HCT116 (cell line): ENCODE measurements around the gene TMEM181. TPM values are rescaled to one million over a fixed set of nuclear protein-coding genes. Genes with fewer than 3 reads are reported as not detected.

ENCODE experiments used
- ATAC-seq: fragments of 200-7000 bp; cut with Tn5 transposase; 2 replicates; pipeline ENCODE4 v1.9.1; 2020; ENCODE audit warnings: mild to moderate bottlenecking, moderate library complexity
- BruUV-seq: library from RNA; stranded (reverse); fragments of 400-500 nt; replicated peaks from 2 replicates; lab custom pipeline; 2021; lab: Mats Ljungman, UMichigan
- CTCF ChIA-PET: fragments of 300-600 bp; sonication (Branson Sonifier 250); formaldehyde crosslinking; loops from one replicate; lab custom pipeline; 2021; ENCODE audit warnings: antibody characterized with exemption; lab: Charles Lee
- POLR2A ChIA-PET: fragments of 300-600, 350-600 bp; sonication (Branson Sonifier 250); formaldehyde crosslinking; loops from one replicate; lab custom pipeline; 2021; ENCODE audit warnings: antibody characterized with exemption; lab: Charles Lee
- RAD21 ChIA-PET, 2 experiments: fragments of 300-600 bp; sonication (Branson Sonifier 250); formaldehyde crosslinking; loops; one replicate each; lab custom pipeline; 2023; ENCODE audit warnings: low total read pairs in 2 of 2; ENCODE audit not compliant: uncharacterized antibody in 2 of 2, unreplicated experiment in 2 of 2, low non-redundant PET in 1 of 2; lab: Charles Lee
- DNase-seq: peaks from one replicate; pipeline ENCODE4 v3.0.0-alpha.2; 2010; ENCODE audit warnings: low read depth, low spot score
- H2AFZ ChIP-seq: fragments of 200-600 bp; shearing (Covaris generic), sonication (generic); 2 replicates; pipeline ENCODE4 v1.6.1; 2017; ENCODE audit warnings: low read depth, mixed run types, mixed read lengths, antibody characterized with exemption, low read length; ENCODE audit not compliant: poor library complexity, severe bottlenecking
- H3K27ac ChIP-seq: 2 replicates; pipeline ENCODE4 v1.5.1; 2012; ENCODE audit warnings: low read depth, low read length
- H3K27me3 ChIP-seq: fragments of 200-600 bp; sonication (generic); 2 replicates; pipeline ENCODE4 v1.6.1; 2016; ENCODE audit warnings: mixed run types, low read length, mixed read lengths; ENCODE audit not compliant: insufficient read depth
- H3K36me3 ChIP-seq, 2 experiments: fragments of 200-500 bp in 1 of 2; fragments of 200-600 bp in 1 of 2; sonication (Bioruptor generic) in 1 of 2; sonication (generic) in 1 of 2; 2 replicates each; pipeline versions ENCODE4 v1.5.1 to v1.6.1; 2014 to 2016; ENCODE audit warnings: low read length in 2 of 2, inconsistent platforms in 1 of 2, mixed read lengths in 1 of 2, mixed run types in 1 of 2; ENCODE audit not compliant: insufficient read depth in 2 of 2, control insufficient read depth in 1 of 2
- H3K4me1 ChIP-seq, 2 experiments: fragments of 200-600 bp in 1 of 2; sonication (generic) in 1 of 2; 2 replicates each; pipeline versions ENCODE4 v1.5.1 to v1.6.1; 2012 to 2017; ENCODE audit warnings: low read length in 2 of 2, inconsistent platforms in 1 of 2, mild to moderate bottlenecking in 1 of 2, mixed read lengths in 1 of 2, mixed run types in 1 of 2, moderate library complexity in 1 of 2; ENCODE audit not compliant: insufficient read depth in 2 of 2, control insufficient read depth in 1 of 2
- H3K4me2 ChIP-seq: fragments of 200-600 bp; sonication (generic); 2 replicates; pipeline ENCODE4 v1.6.1; 2017; ENCODE audit warnings: mixed run types, low read length, mixed read lengths
- H3K4me3 ChIP-seq, 2 experiments: fragments of 200-600 bp in 1 of 2; sonication (generic) in 1 of 2; replicated peaks in 1 of 2; 2 replicates each; pipeline ENCODE4 v1.5.1; 2011 to 2016; ENCODE audit warnings: low read length in 2 of 2, control low read depth in 1 of 2, low read depth in 1 of 2, mild to moderate bottlenecking in 1 of 2, mixed read lengths in 1 of 2, mixed run types in 1 of 2
- H3K79me2 ChIP-seq: fragments of 200-600 bp; sonication (generic); 2 replicates; pipeline ENCODE4 v1.6.1; 2017; ENCODE audit warnings: mild to moderate bottlenecking, mixed run types, low read length, moderate library complexity, mixed read lengths; ENCODE audit not compliant: insufficient read depth
- H3K9ac ChIP-seq: fragments of 200-600 bp; sonication (generic); 2 replicates; pipeline ENCODE4 v1.6.1; 2016; ENCODE audit warnings: low read length, mixed read lengths
- H3K9me2 ChIP-seq: fragments of 200-600 bp; sonication (generic), shearing (Covaris generic); 2 replicates; pipeline ENCODE4 v1.6.1; 2017; ENCODE audit warnings: mixed run types, mild to moderate bottlenecking, moderate library complexity; ENCODE audit not compliant: insufficient read depth
- H3K9me3 ChIP-seq, 2 experiments: fragments of 200-500 bp in 1 of 2; fragments of 200-600 bp in 1 of 2; sonication (Bioruptor generic) in 1 of 2; sonication (generic) in 1 of 2; 2 replicates each; pipeline ENCODE4 v1.6.1; 2014 to 2017; ENCODE audit warnings: low read length in 2 of 2, mixed read lengths in 2 of 2, inconsistent platforms in 1 of 2, low read depth in 1 of 2, mild to moderate bottlenecking in 1 of 2, mixed run types in 1 of 2, moderate library complexity in 1 of 2; ENCODE audit not compliant: control insufficient read depth in 1 of 2, insufficient read depth in 1 of 2
- H4K20me1 ChIP-seq: fragments of 200-600 bp; sonication (generic), shearing (Covaris generic); 2 replicates; pipeline ENCODE4 v1.6.1; 2017; ENCODE audit warnings: mixed run types, mild to moderate bottlenecking, moderate library complexity; ENCODE audit not compliant: insufficient read depth
- CBX3 ChIP-seq: IDR thresholded peaks from 2 replicates; pipeline ENCODE4 v1.6.1; 2012; ENCODE audit warnings: low read depth
- CEBPB ChIP-seq: IDR thresholded peaks from 2 replicates; pipeline ENCODE4 v1.6.1; 2012; ENCODE audit warnings: low read depth
- EGR1 ChIP-seq: IDR thresholded peaks from 2 replicates; pipeline ENCODE4 v1.6.1; 2012; ENCODE audit warnings: low read depth
- ELF1 ChIP-seq: IDR thresholded peaks from 2 replicates; pipeline ENCODE4 v1.6.1; 2012; ENCODE audit warnings: low read depth, borderline replicate concordance
- EZH2 ChIP-seq: fragments of 200-600 bp; sonication (generic); IDR thresholded peaks from 2 replicates; pipeline ENCODE4 v1.6.1; 2017; ENCODE audit warnings: antibody characterized with exemption, mixed run types
- EZH2phosphoT487 ChIP-seq: fragments of 200-600 bp; IDR thresholded peaks from 2 replicates; pipeline ENCODE4 v1.6.1; 2018; ENCODE audit warnings: antibody characterized with exemption, borderline replicate concordance
- FOSL1 ChIP-seq: IDR thresholded peaks from 2 replicates; pipeline ENCODE4 v1.6.1; 2012; ENCODE audit warnings: low read depth
- JUND ChIP-seq: IDR thresholded peaks from 2 replicates; pipeline ENCODE4 v1.6.1; 2012
- MAX ChIP-seq: IDR thresholded peaks from 2 replicates; pipeline ENCODE4 v1.6.1; 2012
- POLR2A ChIP-seq: IDR thresholded peaks from 2 replicates; pipeline ENCODE4 v1.7.0; 2011; ENCODE audit warnings: borderline replicate concordance; ENCODE audit not compliant: insufficient read depth, insufficient read length; ENCODE audit errors: extremely low read depth
- POLR2AphosphoS5 ChIP-seq: IDR thresholded peaks from 2 replicates; pipeline ENCODE4 v1.6.1; 2011; ENCODE audit warnings: mild to moderate bottlenecking, low read depth, low read length, moderate library complexity
- RAD21 ChIP-seq: IDR thresholded peaks from 2 replicates; pipeline ENCODE4 v1.6.1; 2012; ENCODE audit warnings: low read depth, mild to moderate bottlenecking
- SP1 ChIP-seq: IDR thresholded peaks from 2 replicates; pipeline ENCODE4 v1.6.1; 2012; ENCODE audit warnings: low read depth
- SRF ChIP-seq: IDR thresholded peaks from 2 replicates; pipeline ENCODE4 v1.6.1; 2012; ENCODE audit warnings: low read depth
- ZFX ChIP-seq: fragments of 450-650 bp; IDR thresholded peaks from 2 replicates; pipeline ENCODE4 v1.6.1; 2017
- ZNF274 ChIP-seq: fragments of 200-500 bp; sonication (Bioruptor generic); IDR thresholded peaks from 2 replicates; pipeline ENCODE4 v1.6.1; 2014; ENCODE audit warnings: mild to moderate bottlenecking, low read depth, low read length, inconsistent platforms
- intact Hi-C: fragments of 100-400 bp; cut with micrococcal nuclease; formaldehyde crosslinking; loops from 2 replicates; pipeline ENCODE4 v1.10.0; 2022
- total RNA-seq: library from RNA; stranded (reverse); gene quantifications from one replicate; pipeline ENCODE4 v1.2.1, GENCODE V29; 2021; ENCODE audit not compliant: unreplicated experiment
- TF ChIP-seq, protein P1 (sequence below), 3 experiments: fragments of 200-600 bp in 1 of 3; sonication (generic) in 1 of 3; IDR thresholded peaks in 2 of 3; conservative IDR thresholded peaks in 1 of 3; 2 replicates each; pipeline ENCODE4 v1.5.1; 2012 to 2017; ENCODE audit warnings: low read depth in 2 of 3, low read length in 2 of 3, antibody characterized with exemption in 1 of 3, borderline replicate concordance in 1 of 3, control low read depth in 1 of 3, mild to moderate bottlenecking in 1 of 3, mixed read lengths in 1 of 3, mixed run types in 1 of 3, moderate library complexity in 1 of 3; ENCODE audit not compliant: insufficient read depth in 1 of 3
- TF ChIP-seq, protein P2 (sequence below): IDR thresholded peaks from 2 replicates; pipeline ENCODE4 v1.6.1; 2012
- TF ChIP-seq, protein P3 (sequence below): IDR thresholded peaks from 2 replicates; pipeline ENCODE4 v1.6.1; 2011; ENCODE audit warnings: mild to moderate bottlenecking, low read length, moderate library complexity; ENCODE audit not compliant: insufficient replicate concordance; ENCODE audit errors: extremely low read depth

Gene TMEM181
- total RNA-seq, 1 experiment from 2014 or later: 34.4 TPM

GRCh38 chr6:158571826-158572652, 12.1 kb downstream of the TMEM181 start:
- Histone ChIP-seq H3K27ac (no peak overlapping the region), H3K79me2 (peaks cover 84% of the 10 kb centered on the region), H3K9me2 (no peaks in the 10 kb centered on the region), H3K27me3 (no peaks in the 10 kb centered on the region), H3K36me3 (peaks cover 0 to 19% of the 10 kb centered on the region in 2 experiments; a peak in 2 of 4 replicates), H4K20me1 (no peaks in the 10 kb centered on the region), H3K4me1 (no peaks in the 10 kb centered on the region), H3K9ac (no peak overlapping the region), H3K9me3 (no peaks in the 10 kb centered on the region), H3K4me3 (no peak overlapping the region), H3K4me2 (no peak overlapping the region), H2AFZ (no peak overlapping the region)
- ChIA-PET RAD21 (no interaction called here), POLR2A (no interaction called here), CTCF (no interaction called here)
- DNase-seq (no peak), ATAC-seq (no peak)
- TF ChIP-seq, protein P1, sequence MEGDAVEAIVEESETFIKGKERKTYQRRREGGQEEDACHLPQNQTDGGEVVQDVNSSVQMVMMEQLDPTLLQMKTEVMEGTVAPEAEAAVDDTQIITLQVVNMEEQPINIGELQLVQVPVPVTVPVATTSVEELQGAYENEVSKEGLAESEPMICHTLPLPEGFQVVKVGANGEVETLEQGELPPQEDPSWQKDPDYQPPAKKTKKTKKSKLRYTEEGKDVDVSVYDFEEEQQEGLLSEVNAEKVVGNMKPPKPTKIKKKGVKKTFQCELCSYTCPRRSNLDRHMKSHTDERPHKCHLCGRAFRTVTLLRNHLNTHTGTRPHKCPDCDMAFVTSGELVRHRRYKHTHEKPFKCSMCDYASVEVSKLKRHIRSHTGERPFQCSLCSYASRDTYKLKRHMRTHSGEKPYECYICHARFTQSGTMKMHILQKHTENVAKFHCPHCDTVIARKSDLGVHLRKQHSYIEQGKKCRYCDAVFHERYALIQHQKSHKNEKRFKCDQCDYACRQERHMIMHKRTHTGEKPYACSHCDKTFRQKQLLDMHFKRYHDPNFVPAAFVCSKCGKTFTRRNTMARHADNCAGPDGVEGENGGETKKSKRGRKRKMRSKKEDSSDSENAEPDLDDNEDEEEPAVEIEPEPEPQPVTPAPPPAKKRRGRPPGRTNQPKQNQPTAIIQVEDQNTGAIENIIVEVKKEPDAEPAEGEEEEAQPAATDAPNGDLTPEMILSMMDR (IDR thresholded peaks at IDR 0.05 in 2 of 3, conservative IDR thresholded peaks at IDR 0.05 in 1 of 3; ENCODE audit: borderline replicate concordance in 1 of 3, insufficient read depth in 1 of 3, low read depth in 2 of 3, low read length in 2 of 3): no peak
- TF ChIP-seq EZH2: no peak
- TF ChIP-seq EGR1: no peak
- TF ChIP-seq FOSL1: no peak
- TF ChIP-seq, protein P2, sequence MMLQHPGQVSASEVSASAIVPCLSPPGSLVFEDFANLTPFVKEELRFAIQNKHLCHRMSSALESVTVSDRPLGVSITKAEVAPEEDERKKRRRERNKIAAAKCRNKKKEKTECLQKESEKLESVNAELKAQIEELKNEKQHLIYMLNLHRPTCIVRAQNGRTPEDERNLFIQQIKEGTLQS: no peak
- TF ChIP-seq RAD21: no peak
- TF ChIP-seq SP1: no peak
- TF ChIP-seq ELF1: no peak
- no peak for TF ChIP-seq JUND
- TF ChIP-seq MAX: no peak
- TF ChIP-seq POLR2AphosphoS5: no peak
- no peak for TF ChIP-seq POLR2A
- TF ChIP-seq, protein P3, sequence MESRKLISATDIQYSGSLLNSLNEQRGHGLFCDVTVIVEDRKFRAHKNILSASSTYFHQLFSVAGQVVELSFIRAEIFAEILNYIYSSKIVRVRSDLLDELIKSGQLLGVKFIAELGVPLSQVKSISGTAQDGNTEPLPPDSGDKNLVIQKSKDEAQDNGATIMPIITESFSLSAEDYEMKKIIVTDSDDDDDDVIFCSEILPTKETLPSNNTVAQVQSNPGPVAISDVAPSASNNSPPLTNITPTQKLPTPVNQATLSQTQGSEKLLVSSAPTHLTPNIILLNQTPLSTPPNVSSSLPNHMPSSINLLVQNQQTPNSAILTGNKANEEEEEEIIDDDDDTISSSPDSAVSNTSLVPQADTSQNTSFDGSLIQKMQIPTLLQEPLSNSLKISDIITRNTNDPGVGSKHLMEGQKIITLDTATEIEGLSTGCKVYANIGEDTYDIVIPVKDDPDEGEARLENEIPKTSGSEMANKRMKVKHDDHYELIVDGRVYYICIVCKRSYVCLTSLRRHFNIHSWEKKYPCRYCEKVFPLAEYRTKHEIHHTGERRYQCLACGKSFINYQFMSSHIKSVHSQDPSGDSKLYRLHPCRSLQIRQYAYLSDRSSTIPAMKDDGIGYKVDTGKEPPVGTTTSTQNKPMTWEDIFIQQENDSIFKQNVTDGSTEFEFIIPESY: no peak
- no peak for TF ChIP-seq CEBPB
- TF ChIP-seq SRF: no peak
- TF ChIP-seq ZFX: no peak; the same call in 1 of the 2 replicates
- no peak for TF ChIP-seq EZH2phosphoT487
- TF ChIP-seq CBX3: no peak
- no peak for TF ChIP-seq ZNF274
- intact Hi-C loops: no loop called here
- BruUV-seq: no TSS peak
